ENCODE measurements around the gene MAB21L4.

The MAB21L4 gene

DNA sequence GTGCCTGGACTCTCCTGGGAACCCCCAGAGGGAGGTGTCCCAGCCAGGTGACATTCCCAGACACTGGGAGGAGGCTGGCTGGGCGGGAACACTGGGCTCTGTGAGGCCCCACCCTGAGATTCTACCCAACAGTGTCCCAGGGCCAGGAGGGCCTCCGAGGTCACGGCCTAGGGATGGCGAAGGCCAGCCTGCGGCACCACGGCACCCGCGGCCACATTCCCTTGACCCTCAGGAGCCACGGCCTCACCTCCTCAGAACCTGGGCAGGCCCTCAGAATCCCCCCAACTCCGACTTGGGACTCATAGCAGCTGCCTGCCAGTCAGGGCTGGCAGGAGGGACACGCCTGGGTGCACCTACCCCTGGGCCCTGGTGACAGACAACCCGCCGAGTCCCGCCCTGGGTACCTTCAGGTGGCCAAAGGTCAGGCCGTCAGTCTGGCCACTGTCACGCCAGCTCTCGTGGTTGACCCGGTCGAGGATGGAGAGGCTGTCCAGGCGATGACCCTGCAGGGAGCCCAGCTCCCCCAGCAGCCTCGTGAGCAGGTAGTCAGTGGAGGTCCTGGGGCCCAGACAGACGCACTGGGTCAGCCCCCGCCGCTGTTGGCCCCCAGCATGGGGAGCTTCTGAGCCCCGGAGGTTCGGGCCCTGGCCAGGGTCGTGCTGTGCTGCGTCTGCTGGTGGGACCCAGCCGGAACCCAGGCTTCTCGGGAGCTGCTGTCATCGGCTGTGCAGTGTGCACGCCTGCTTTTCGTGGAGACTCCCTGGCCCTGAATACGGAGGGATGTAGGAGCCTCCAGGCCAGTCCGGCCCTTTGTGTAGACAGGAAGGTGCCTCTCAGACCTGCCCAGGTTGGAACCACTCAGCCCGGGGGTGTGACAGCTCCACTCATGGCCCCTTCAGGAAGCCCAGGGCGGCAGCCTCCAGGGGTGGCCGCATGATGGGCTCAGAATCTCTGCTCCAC, 6.1 kb downstream of the MAB21L4 start:
- H3K9me3 ChIP-seq (ENCODE audit: control insufficient read depth, insufficient read depth, low read length): no peaks in the 10 kb centered on the region
- H3K27me3 ChIP-seq (ENCODE audit: control insufficient read depth, insufficient read depth, low read length): no peaks in the 10 kb centered on the region
- no peak overlapping the region for H3K27ac ChIP-seq (ENCODE audit: low read depth, low read length)
- H3K4me1 ChIP-seq (ENCODE audit: control insufficient read depth, insufficient read depth, low read length): no peaks in the 10 kb centered on the region
- H3K4me3 ChIP-seq (ENCODE audit: low read depth, low read length): no peak overlapping the region
- no peak overlapping the region for H3K9ac ChIP-seq (ENCODE audit: low read depth, low read length)
- no peaks in the 10 kb centered on the region for H3K36me3 ChIP-seq (ENCODE audit: control insufficient read depth, insufficient read depth, low read length)

DNA sequence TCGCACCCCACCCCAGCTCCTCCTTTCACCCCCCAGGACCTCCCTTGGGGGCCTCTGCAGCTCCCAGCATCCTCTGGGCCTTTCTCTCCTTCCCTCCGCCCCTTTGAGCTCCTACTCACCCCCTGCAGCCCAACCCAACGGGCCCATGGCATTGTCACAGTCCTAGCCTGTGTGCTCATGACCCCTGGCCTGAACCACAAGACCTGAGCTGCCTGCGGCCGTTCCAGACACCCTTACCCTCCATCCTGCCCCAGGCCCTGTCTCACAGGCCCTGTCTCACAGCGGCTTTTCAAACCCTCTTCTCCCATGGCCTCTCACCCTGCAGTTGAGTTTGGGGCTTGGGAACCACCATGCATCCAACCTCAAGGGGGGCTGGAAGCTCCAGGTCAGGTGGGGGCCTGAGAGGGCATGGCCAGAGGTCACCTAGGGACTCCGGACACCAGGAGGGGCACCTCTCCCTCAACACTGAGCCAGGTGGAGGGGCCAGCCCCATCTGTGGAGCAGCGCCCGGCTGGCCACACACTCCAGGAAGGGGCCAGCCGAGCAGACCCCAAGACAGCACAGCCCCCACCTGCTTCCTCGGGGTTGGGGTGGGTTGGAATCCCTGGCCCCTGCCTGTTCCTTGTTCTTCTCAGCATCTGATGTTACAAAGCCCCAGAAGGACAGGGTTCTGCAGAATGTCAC, 6.9 kb downstream of the MAB21L4 start:
- Histone ChIP-seq H3K36me3 (ENCODE audit: control insufficient read depth, insufficient read depth, low read length) (no peaks in the 10 kb centered on the region), H3K9ac (ENCODE audit: low read depth, low read length) (no peak overlapping the region), H3K4me3 (ENCODE audit: low read depth, low read length) (no peak overlapping the region), H3K27me3 (ENCODE audit: control insufficient read depth, insufficient read depth, low read length) (no peaks in the 10 kb centered on the region), H3K27ac (ENCODE audit: low read depth, low read length) (no peak overlapping the region), H3K4me1 (ENCODE audit: control insufficient read depth, insufficient read depth, low read length) (no peaks in the 10 kb centered on the region), H3K9me3 (ENCODE audit: control insufficient read depth, insufficient read depth, low read length) (no peaks in the 10 kb centered on the region)

DNA sequence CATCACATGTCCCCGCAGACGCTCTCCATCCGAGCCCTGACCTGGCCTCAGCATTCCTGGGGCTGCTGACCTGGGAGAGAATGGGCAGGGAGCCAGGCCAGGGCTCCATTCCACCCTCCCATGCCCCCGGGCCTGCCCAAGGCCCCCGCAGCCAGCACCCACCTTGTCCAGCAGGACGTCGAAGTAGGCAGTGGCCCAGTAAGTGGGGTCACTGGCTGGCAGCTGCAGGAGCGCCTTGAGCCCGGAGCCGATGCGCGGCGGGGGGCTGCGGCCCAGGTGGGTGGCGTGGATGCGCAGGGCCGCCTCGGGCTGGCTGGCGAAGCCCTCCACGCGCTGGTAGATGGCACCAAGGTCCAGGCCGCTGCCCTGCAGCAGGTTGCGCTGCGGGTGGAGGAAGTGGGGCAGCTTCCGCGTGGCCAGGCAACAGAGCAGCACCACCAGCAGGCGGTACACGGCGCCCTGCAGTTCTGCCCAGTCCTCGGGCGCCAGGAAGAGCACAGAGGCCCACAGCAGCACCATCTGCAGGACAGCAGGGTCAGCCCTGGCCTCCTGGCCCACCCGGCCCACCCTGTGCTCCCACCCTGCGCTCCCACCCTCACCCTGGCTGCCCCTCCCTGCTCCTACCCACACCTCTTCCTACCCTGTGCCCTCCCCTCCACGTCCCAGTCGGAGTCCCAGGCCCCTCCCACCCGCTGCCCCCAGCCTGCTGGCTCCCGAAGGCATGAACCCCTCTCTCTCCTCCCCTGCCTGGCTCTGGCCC, 7.6 kb downstream of the MAB21L4 start:
- Histone ChIP-seq H3K27ac (ENCODE audit: low read depth, low read length) (no peak overlapping the region), H3K27me3 (ENCODE audit: control insufficient read depth, insufficient read depth, low read length) (no peaks in the 10 kb centered on the region), H3K4me1 (ENCODE audit: control insufficient read depth, insufficient read depth, low read length) (no peaks in the 10 kb centered on the region), H3K4me3 (ENCODE audit: low read depth, low read length) (no peak overlapping the region), H3K36me3 (ENCODE audit: control insufficient read depth, insufficient read depth, low read length) (no peaks in the 10 kb centered on the region), H3K9ac (ENCODE audit: low read depth, low read length) (no peak overlapping the region), H3K9me3 (ENCODE audit: control insufficient read depth, insufficient read depth, low read length) (no peaks in the 10 kb centered on the region)

DNA sequence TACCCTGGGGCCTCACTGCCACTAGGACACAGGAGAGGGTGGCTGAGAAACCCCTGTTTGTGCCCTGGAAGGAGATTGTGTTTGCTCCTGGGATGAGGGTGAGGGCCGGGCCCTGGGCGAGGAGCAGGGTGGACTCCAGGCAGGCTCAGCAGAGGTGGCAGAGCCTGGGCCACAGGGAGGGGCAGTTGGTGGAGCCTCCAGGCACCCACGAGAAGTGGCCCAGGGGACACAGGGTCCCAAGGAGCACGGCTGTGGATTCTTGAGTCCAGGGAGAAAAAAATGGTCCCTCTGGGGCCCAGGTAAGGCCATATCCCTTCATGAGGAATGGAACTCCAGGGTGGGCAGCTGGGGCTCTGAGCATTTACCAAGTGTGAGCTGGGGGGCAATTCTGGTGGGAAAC, 8.3 kb downstream of the MAB21L4 start:
- no peaks in the 10 kb centered on the region for H3K27me3 ChIP-seq (ENCODE audit: control insufficient read depth, insufficient read depth, low read length)
- no peaks in the 10 kb centered on the region for H3K4me1 ChIP-seq (ENCODE audit: control insufficient read depth, insufficient read depth, low read length)
- H3K9ac ChIP-seq (ENCODE audit: low read depth, low read length): no peak overlapping the region
- H3K27ac ChIP-seq (ENCODE audit: low read depth, low read length): no peak overlapping the region
- no peaks in the 10 kb centered on the region for H3K36me3 ChIP-seq (ENCODE audit: control insufficient read depth, insufficient read depth, low read length)
- H3K9me3 ChIP-seq (ENCODE audit: control insufficient read depth, insufficient read depth, low read length): no peaks in the 10 kb centered on the region
- H3K4me3 ChIP-seq (ENCODE audit: low read depth, low read length): no peak overlapping the region

DNA sequence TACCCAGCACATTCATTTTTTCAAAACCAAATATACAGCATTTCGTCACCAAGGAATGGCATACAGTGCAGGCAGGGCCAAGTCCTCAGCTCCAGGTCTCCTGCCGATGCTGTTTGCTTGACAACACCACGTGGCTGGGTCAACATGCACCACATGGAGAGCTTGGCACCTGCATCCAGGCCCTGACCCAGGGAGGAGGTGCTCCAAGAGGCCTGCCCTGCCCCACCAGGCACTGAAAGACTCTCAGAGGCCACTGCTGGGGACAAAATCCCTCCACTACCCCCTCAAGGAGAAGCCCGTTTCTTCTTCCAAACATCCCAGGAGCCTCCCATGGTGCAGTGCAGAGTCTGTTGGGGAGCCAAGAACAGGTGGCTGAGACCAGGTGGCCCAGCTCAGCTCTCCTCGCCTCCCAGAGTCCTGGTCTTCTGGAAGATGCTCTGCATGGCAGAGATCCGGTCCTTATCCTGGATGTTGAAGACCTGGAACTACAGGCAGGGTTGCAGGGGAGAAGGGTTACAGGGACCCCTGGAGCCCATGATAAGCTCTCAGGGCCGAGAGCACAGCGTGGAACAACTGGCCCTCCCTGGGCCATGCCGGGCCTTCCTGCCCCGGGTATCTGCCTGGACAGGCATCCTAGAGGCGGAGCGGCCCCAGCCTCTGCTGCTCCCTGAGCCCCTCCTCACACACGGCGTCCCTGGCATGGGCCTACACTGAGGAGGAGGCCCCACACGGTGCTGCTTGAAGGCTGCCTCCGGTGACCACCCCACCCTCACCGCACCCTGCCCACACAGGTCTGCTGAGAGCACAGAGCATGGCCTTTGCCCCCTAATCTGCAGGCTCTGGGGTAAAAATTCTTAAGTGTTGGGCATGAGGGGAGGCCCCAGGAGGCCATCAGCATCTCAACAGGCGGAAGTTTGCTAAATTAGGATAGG, 9.0 kb downstream of the MAB21L4 start:
- H3K4me1 ChIP-seq (ENCODE audit: control insufficient read depth, insufficient read depth, low read length): no peaks in the 10 kb centered on the region
- no peak overlapping the region for H3K27ac ChIP-seq (ENCODE audit: low read depth, low read length)
- H3K4me3 ChIP-seq (ENCODE audit: low read depth, low read length): no peak overlapping the region
- no peaks in the 10 kb centered on the region for H3K27me3 ChIP-seq (ENCODE audit: control insufficient read depth, insufficient read depth, low read length)
- no peak overlapping the region for H3K9ac ChIP-seq (ENCODE audit: low read depth, low read length)
- no peaks in the 10 kb centered on the region for H3K36me3 ChIP-seq (ENCODE audit: control insufficient read depth, insufficient read depth, low read length)
- no peaks in the 10 kb centered on the region for H3K9me3 ChIP-seq (ENCODE audit: control insufficient read depth, insufficient read depth, low read length)

DNA sequence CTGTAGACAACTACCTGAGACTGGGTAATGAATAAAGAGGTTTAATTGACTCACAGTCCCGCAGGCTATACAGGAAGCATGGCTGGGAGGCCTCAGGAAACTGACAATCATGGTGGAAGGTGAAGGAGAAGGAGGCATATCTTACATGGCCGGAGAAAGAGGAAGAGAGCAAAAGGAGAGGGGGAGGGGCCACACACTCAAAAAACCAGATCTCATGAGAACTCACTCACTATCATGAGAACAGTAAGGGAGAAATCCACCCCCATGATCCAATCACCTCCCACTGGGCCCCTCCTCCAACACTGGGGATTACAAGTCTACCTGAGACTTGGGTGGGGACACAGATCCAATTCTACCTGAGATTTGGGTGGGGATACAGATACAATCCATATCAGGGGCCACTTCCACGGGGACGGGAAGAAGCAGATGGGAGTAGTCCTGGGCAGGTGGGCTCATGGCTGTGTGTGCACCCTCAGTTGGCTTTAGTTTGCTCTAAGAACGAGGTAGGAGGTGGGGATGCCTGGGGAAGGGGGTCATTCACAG, 9.9 kb downstream of the MAB21L4 start:
- no peaks in the 10 kb centered on the region for H3K4me1 ChIP-seq (ENCODE audit: control insufficient read depth, insufficient read depth, low read length)
- H3K27me3 ChIP-seq (ENCODE audit: control insufficient read depth, insufficient read depth, low read length): no peaks in the 10 kb centered on the region
- no peak overlapping the region for H3K9ac ChIP-seq (ENCODE audit: low read depth, low read length)
- H3K9me3 ChIP-seq (ENCODE audit: control insufficient read depth, insufficient read depth, low read length): no peaks in the 10 kb centered on the region
- no peaks in the 10 kb centered on the region for H3K36me3 ChIP-seq (ENCODE audit: control insufficient read depth, insufficient read depth, low read length)
- H3K27ac ChIP-seq (ENCODE audit: low read depth, low read length): no peak overlapping the region
- no peak overlapping the region for H3K4me3 ChIP-seq (ENCODE audit: low read depth, low read length)

DNA sequence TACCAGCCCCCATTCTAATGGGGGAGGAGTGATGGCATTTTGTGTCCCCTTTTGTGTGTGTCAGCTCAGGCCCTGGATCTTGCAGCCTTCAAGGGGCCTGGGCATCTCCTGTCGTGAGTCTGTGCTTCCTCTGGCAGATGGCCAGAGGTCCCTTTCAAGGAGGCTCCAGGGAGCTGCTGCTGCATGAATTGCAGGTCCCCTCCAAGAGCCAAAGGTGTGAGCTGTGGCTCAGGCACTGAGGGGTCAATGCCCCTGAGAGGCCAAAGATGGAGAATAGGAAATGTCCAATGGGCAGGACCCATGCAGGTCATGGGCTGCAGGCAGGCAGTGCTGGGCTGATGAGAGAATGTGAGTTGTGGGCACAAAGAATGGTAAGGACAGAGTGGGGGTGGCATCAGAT, 10.4 kb downstream of the MAB21L4 start:
- Histone ChIP-seq H3K36me3 (ENCODE audit: control insufficient read depth, insufficient read depth, low read length) (no peaks in the 10 kb centered on the region), H3K9me3 (ENCODE audit: control insufficient read depth, insufficient read depth, low read length) (no peaks in the 10 kb centered on the region), H3K27me3 (ENCODE audit: control insufficient read depth, insufficient read depth, low read length) (no peaks in the 10 kb centered on the region), H3K4me3 (ENCODE audit: low read depth, low read length) (no peak overlapping the region), H3K4me1 (ENCODE audit: control insufficient read depth, insufficient read depth, low read length) (no peaks in the 10 kb centered on the region), H3K27ac (ENCODE audit: low read depth, low read length) (no peak overlapping the region), H3K9ac (ENCODE audit: low read depth, low read length) (no peak overlapping the region)

DNA sequence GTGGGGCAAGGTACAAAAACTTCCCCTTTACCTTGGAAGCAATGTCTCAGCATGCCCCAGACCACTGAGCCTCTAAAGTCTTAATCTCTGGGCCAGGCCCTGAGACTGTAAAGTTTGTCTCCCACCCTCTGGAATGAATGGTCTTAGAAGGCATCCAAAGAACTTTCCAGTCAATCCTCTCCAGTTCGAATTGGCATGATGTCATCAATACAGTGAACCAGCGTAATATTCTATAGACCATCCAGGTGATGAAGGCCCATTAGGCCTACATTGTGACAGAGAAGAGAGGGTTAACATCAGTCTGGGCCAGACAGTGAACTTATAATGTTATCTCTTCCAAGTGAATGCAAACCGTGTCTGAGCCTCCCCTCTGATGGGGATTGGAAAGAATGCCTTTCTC, 11.2 kb downstream of the MAB21L4 start:
- Histone ChIP-seq H3K27me3 (ENCODE audit: control insufficient read depth, insufficient read depth, low read length) (no peaks in the 10 kb centered on the region), H3K36me3 (ENCODE audit: control insufficient read depth, insufficient read depth, low read length) (no peaks in the 10 kb centered on the region), H3K9ac (ENCODE audit: low read depth, low read length) (no peak overlapping the region), H3K4me1 (ENCODE audit: control insufficient read depth, insufficient read depth, low read length) (no peaks in the 10 kb centered on the region), H3K9me3 (ENCODE audit: control insufficient read depth, insufficient read depth, low read length) (no peaks in the 10 kb centered on the region), H3K27ac (ENCODE audit: low read depth, low read length) (no peak overlapping the region), H3K4me3 (ENCODE audit: low read depth, low read length) (no peak overlapping the region)

DNA sequence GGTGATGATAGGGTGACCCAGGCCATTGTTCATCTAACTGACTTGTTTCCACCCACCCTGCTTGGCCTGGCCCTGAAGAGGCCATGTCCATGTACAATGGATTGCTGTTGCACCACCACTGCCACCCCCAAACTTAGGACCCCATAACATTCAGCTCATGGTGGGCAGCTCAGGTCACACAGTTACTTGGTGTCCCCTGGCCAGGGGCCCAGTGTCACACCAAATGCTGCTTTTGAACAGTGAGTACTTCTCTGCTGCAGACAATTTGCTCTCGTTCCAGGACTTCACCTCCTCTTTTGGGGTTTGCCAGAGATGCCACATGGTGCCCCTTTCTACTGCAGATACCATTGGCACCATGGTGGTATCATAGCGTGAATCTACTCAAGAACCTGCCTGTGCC, 11.7 kb downstream of the MAB21L4 start:
- no peaks in the 10 kb centered on the region for H3K27me3 ChIP-seq (ENCODE audit: control insufficient read depth, insufficient read depth, low read length)
- no peaks in the 10 kb centered on the region for H3K4me1 ChIP-seq (ENCODE audit: control insufficient read depth, insufficient read depth, low read length)
- H3K27ac ChIP-seq (ENCODE audit: low read depth, low read length): no peak overlapping the region
- H3K36me3 ChIP-seq (ENCODE audit: control insufficient read depth, insufficient read depth, low read length): no peaks in the 10 kb centered on the region
- no peak overlapping the region for H3K4me3 ChIP-seq (ENCODE audit: low read depth, low read length)
- no peaks in the 10 kb centered on the region for H3K9me3 ChIP-seq (ENCODE audit: control insufficient read depth, insufficient read depth, low read length)
- no peak overlapping the region for H3K9ac ChIP-seq (ENCODE audit: low read depth, low read length)

DNA sequence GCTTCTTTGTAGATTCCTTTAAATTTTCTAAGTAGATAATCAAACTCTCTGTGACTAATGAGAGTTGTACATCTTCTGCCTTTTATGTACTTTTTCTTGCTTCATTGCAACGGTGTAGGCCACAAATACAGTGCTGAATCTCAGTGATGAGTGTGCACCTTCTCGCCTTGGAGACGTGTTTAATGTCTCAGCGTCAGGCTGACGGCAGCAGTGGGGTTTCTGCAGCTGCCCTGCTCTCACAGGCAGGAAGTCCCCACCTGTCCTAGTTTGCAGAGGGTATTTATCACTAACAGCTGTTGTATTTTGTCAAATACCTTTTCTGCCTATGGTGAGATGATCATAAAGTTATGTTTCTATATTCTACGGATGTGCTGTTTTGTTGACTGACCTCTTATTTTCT, 14.0 kb downstream of the MAB21L4 start:
- no peak overlapping the region for H3K9ac ChIP-seq (ENCODE audit: low read depth, low read length)
- H3K27ac ChIP-seq (ENCODE audit: low read depth, low read length): no peak overlapping the region
- no peaks in the 10 kb centered on the region for H3K27me3 ChIP-seq (ENCODE audit: control insufficient read depth, insufficient read depth, low read length)
- no peaks in the 10 kb centered on the region for H3K4me1 ChIP-seq (ENCODE audit: control insufficient read depth, insufficient read depth, low read length)
- no peak overlapping the region for H3K4me3 ChIP-seq (ENCODE audit: low read depth, low read length)
- H3K9me3 ChIP-seq (ENCODE audit: control insufficient read depth, insufficient read depth, low read length): no peaks in the 10 kb centered on the region
- H3K36me3 ChIP-seq (ENCODE audit: control insufficient read depth, insufficient read depth, low read length): no peaks in the 10 kb centered on the region
